Measurements from ENCODE around the gene HEG1.

HEG1 gene

DNA sequence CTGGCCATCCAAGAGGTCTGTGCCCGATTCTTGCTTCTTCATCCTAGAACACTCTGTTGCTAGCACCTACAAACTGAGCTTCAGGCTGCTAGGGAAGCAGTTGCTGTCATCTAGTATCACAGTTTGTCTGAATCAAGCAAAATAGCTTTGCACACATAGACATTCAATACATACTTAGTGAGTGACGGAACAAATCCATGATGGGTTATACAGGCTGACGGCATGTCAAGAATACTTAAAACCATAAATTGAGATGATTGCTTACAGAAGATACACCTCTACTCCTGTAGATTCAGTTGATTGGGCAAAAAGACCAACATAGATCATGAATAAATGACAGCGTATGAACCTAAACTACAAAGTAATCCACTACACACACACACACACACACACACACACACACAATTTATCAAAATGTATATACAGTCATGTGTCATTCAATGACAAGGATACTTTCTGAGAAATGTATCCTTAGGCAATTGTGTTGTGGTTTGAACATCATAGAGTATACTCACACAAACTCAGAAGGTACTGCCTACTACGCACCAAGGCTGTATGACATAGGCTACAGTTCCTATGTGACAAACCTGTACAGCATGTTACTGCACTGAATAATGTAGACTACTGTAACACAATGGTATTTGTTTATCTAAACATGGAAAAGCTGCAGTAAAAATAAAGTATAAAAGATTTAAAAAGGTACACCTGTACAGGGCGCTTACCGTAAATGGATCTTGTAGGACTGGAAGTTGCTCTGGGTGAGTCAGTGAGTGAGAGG is 14.4 kb upstream of the HEG1 start:
- no peak for DNase-seq

DNA sequence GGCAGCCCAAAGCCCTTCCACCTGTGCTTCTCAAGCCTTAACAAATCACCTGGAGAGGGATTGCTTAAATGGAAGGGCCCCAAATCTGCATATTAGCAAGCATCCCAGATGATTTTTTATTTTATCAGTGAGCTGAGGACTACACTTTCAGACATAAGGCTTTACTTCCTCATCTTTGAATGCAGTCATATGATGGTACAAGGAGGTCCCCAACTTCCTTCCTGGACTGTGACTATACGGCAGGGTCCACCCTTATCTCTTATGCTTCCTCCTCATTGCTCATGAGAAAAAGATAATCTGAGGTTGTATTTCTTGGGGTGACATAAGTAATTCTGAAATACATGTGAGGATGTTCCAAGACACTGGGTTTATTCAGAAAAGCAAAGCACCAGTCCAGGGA is 13.7 kb upstream of the HEG1 start:
- DNase-seq, result no peak

DNA sequence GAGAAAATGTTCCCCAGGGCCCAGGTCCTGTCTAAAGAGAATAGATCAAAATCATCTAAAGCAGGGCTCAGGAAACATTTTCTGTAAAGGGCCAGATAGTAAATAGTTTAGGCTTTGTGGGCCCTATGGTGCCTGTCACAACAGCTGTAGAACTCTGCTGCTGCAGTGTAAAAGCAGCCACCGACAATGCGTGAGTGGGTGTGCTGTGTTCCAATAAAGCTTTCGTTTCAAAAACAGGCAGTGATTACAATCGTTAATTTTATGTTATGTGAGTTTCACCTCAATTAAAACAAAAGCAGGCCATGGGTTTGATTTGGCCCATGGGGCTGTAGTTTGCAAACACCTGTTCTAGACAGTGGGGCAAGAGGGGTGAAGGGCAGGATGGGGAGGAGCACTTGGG is 12.5 kb upstream of the HEG1 start:
- DNase-seq, result no peak

DNA sequence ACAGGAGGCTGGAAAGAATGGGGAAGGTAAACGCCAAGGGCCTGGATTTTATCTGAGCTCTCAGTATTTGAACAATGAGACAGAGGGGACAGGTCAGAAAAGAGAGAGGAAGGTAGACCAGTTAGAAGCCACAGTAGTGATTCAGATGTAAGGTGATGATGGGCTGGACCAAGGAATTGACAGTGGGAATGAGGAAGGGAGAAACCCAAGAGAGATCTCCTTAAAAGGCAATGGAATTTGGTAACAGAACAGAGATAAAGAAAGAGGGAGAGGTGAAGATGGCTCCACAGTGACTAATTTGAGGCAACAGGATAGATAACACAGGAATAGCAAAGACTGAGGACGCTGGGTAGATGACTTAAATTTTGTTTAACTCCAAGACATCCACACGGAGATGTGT is 11.4 kb upstream of the HEG1 start:
- no peak for DNase-seq

DNA sequence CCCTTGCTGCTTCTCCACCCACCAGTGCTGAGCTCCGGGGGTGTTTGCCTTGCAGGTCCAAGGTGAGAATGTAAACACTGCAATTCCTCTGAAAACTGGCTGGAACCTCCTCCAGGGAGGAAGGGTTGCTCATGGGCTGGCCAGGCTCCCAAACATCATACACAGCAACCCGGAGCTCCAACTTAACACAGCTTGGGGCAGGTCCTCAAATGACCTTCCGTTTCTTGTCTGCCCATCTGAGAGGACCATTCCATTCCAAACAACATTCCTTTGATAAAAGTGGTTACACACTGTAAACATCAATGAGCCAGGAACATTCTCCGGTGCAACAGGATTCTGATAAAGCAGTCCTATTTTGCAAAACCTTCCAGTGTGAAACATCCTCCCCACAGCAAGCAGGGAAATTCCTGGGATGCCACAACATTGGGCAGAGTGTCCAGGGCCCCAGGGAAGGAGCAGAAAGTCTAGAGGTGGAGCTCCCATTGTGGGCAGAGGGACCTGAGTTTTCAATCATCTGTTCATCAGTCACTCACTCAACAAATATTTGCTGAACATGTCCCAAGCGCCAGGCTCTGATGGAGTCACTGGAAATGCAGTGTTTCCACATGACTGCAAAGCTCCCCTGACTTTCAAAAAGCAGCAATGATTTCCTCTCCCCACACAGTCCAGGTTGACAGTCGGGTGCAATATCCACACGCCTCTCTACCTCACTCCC is 7.3 kb upstream of the HEG1 start:
- no peak for DNase-seq

DNA sequence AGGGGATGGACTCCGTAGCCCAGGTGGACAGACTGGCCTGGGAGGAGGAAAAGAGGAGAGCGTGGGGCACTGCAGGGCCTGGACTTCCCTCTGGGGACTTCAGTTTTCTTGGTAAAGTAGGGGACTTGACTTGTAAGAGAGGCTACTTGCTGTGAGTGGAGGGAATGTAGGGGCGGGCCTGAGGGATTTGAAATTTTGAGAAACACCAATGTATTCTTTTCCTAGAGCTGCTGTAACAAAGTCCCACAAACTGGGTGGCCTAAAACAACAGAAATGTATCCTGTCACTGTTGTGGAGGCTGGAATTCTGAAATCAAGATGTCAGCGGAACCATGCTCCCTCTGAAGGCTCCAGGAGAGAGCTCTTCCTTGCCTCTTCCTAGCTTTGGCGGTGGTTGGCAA is 5.8 kb upstream of the HEG1 start:
- DNase-seq, result no peak

DNA sequence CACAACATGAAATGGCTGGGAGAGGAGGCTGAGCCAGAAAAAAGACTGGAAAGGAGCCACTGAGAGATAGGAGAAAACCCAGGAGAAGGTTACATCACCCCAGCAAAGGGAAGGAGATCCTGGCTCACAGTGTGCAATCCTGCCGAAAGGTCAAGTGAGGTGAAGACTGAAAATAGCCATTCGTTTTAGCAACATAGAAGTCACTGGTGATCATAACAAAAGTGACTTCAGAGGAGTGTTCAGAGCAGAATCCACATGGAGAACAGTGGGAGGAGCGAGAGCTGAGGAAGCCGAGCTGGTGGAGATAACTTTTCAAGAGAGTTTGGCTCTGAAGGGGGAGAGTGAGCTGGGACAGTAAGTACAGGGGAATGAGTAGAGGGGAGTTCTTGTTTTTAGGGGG is 5.4 kb upstream of the HEG1 start:
- DNase-seq, result no peak

DNA sequence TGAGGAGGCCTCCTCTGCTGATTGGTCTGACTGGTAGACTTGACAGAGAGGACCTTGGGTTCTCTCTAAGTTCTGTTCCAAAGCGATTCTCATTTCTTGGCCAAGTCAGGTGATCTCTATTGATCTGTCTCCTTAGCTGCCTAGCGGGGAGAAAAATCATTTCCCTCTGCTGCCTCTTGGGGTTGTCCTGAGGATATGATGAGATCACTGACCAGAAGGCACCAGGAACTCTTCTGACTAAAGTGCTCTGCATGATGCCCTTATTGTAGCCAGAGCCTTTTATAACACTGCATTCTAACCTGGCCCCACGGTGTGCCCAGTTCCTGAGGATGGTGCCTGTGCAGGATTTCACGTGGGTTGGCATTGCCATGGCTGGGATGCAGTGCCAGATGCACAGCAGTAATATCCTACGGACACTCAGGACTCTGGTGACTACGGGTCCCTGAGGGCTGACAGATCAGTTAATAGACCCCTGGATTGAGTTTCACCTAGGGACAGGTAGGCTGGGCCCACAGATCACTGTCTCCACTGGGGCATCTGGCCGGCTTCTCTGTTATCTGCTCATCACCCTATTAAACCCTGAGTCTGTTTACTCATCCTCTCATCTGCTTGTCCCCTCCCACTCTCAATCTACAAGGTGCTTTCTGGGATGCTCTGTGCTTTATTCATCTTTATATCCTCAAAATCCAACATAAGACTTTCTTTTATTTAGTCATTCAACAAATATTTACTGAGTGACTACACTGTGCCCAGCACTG is 3.9 kb upstream of the HEG1 start:
- no peak for DNase-seq

DNA sequence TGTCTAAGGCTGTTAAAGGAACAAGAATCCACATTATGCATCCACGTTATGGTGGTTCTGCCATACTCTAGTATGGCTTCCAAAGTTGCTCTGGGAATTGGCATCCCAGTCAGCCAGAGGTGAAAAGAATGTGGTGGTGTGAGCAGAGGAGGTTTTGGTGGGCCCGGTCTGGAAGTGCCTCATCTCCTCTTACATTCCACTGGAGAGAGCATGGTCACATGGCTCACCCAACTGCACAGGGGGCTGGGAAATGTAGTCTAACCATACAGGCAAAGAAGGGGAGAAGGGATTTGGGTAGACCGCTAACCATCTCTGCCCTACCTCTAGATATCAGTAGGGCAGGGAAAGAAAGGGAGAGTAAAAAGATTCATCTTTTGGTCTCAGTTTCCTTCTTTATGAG is 3.2 kb upstream of the HEG1 start:
- DNase-seq, result no peak

DNA sequence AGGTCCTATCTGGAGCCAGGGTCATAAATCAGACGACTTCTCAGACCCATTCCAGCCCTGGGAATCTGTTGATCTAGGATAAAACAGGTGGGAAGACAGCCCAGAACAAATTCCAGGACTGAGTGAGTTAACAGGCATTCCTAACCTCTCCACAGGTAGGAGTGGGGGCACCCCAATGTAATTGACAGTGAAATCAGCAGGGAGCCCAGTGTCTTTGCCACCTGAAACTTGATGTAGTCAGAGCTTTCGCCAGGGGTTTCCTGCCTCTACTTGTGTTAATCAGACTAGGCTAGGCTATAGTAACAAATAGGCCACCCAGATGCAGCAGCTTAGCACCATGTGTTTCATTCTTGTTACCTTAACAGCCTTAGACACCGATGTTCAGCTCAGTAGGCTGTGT is 2.7 kb upstream of the HEG1 start:
- no peak for DNase-seq

DNA sequence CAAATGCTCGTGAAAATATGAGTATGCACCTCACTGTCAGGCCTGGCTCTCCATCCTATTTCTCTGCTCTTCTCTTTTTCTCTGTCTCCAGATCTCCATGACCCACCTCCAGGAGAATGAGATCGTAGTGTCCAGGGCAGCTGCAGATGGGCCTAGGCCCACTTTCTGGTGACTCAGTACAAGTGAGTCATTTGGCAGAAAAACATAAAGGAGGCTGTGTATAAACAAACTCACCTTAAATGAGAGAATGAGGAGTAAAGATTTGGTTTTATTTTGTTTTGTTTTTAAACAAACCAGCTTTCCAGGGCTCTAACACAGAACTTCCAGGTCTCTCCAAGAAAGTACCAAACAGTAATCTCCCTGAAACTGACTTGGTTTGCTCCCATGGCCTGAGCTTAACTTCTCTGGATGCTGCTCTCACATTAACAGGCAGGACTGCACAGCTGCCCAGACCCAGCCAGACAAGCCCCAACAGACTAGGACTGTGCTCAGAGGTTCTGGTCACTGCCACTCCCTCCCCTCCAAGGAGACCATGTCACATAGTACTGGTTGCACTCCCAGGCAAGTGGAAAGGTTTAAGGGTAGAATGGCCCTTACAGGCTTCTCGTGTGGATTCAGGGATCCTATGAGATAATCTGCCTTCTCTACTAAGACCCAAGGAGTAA is 1.5 kb upstream of the HEG1 start:
- no peak for DNase-seq

DNA sequence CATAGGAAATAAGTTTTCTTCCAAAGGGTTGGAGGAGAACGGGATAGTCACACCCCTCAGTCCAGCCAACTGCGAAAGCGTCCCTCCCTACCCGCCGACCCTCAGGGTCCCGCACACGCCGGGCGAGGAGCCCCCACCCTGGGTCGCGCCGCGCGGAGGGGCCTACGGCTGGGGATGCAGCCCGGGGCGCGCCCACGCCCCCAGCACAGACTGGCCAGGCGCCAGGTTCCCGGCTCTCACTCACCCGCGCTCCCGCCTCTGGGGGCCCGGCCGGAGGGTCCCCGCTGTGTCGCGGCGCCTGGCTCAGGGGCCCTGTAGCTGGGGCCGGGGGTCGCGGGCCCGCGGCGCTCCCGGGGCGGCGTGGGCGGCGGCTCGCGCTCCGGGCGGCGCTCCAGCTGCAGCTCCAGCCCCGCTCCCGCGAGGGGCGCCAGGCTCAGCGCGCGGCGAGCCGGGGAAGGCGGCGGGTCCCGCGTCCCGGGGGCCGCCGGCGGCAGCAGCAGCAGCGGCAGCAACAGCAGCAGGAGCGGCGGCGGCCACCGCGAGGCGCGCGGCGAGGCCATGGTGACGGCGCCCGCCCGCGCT is 375 bp downstream of the HEG1 start:
- no peak for DNase-seq

DNA sequence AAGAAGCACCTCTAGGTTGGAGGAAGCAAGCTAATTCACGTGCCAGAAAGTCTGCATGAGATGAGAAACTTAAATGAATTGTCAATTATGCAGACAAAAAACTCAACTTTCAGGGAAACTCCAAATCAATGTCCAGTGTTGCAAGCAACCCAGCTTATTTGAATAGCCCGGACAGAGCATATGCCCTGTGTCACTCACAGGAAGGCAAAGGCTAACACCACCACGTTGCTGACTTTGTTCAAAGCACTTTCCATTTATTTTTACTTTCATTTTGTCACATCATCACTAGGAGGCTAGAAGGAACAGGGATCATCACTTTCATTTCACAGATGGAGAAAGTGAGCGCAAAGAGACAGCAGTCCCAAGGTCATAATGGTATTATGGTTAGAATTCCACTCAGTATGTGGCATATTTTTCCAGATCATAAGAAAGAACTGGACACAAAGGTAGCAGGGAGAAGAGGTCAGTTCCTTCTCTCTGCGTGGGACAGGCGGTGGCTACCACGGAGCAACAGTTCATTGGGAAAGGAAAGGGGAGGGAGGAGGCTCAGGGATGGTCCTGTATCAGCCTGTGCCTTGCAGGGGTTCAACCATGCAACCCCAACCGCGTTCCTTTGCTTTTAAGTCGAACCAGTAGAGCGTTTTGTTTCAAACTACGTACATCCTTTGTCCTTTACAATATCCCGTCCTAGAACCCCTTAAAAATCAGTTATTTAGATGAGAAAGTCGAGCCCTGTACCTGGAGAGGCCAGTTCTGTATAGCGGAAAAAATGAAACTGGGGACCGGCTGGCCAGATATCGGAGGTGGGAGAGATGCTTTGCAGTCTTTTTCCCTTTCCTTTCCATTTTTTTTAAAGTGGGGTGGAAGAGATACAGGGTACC is 1.1 kb downstream of the HEG1 start:
- no peak for DNase-seq

DNA sequence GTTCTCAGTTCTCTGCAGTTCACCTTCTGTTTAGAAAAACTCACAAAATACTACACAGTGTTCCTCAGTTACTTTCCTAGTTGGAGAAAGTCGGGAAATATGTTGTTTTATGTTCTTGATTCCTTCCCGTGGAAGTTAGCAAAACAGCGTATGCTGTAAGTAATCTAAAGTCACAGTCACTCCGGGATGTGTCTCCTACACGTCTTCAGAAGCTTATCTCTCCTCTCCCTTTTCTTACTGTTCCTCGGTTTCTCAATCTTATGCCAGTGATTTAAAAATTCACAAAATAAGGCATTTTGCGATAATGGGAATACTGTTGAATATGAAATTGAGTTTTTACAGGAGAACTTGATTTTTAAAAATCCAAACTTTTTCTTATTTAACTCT is 1.7 kb downstream of the HEG1 start:
- no peak for DNase-seq

DNA sequence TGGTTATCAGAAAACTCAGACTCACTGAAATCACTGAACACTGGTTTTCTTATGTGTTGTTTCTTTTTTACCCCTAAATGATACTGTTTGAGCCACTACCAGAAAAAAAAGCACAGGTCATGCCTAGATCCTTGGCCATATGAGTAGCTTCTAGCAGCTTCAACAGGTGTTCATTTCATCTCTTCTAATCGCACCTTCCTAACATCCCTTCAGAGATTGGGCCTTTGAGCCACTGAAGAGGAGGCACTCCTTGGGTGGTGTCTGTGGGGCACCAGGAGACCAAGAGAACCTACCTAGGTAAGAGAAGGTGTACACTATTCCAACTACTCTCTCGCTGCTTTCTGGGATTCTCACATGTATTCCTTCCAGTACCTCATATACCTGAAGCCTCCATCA is 2.5 kb downstream of the HEG1 start:
- no peak for DNase-seq

DNA sequence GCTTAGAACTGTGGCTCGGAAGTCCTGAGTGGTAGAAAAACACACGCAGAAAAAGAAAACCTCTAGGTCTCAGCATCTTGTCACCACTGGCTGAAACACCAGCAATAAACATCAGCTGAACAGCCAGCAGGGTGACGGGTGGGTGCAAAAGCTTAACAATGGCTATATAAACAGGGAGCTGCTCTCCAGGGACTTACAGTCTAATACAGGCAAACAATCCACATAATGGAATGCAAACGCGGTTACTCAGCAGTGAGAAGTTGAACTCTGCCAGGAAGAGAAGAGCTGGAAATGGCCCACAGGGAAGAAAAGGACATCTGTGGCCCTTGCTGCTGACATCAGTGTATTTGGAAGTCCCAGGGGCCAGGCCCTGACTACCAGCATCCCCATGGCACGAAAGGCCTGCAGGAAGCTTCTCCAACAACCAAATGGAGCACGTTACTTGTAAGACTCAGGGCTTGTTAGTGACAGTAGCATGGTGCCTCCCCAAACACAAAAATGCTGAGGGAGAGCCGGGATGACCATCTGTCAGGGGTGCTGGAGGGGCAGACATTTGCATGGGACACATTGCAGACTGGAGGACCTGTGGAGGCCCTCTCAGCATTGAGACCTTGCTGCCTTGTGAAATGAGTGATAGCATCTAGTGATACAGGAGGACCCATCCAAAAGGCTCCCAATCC is 3.0 kb downstream of the HEG1 start:
- no peak for DNase-seq

DNA sequence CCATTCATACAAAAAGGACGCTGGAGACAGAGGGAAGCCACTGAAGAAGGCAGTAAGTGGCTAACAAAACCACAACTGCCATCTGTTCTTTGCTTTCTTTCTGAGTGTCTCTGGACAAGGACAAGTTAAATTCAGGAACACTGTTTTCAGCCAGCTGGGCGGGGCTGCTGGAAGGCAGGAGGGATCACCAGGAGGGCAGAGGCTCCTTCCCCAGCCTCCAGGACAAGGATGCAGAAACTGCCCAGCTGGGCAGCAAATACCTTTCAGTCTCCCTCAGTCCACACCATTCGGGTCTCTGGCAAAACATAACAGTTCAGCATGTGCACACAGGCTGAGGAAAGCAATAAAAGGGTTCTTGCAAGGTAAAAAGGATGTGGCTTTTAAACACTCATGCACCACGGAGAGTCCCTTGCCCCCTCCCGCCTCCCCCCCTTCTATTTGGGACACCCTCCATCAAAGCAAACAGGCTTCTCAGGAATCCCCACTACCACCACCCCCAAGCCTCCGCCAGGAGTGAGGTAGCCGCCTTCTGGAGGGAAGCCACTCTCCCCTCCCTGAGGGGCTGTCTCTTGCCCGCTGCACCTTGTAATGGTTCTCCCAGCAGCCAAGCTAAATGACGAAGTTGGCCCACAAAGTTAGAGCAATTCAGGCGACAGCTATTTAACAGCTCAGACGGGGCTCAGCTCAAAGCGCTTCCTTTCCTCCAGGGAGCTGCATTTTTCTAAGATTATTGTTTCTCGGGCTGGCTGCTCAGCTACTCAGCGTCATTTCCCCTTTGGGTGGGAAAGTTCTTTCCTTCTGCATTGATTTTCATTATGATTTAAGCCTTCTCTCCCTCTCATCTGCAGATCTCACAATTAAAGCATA is 3.8 kb downstream of the HEG1 start:
- DNase-seq, result no peak

DNA sequence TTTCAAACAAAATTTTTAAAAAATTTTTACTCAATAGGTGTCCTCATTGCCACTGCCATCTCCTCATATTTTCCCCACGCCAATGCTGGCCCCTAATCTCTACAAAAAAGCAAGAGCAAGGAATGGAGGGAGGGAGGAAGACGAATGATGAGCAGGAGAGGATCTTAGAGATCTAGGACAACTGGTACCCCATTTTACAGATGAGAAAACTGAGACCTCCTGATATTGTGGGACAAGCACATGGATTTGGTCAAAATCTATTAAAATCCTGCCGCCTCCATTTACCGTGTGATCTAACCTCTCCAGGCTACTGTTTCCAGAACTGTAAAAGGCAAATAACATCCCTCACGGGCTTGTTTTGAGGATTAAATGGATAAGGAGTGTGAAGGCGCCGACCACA is 4.6 kb downstream of the HEG1 start:
- no peak for DNase-seq

DNA sequence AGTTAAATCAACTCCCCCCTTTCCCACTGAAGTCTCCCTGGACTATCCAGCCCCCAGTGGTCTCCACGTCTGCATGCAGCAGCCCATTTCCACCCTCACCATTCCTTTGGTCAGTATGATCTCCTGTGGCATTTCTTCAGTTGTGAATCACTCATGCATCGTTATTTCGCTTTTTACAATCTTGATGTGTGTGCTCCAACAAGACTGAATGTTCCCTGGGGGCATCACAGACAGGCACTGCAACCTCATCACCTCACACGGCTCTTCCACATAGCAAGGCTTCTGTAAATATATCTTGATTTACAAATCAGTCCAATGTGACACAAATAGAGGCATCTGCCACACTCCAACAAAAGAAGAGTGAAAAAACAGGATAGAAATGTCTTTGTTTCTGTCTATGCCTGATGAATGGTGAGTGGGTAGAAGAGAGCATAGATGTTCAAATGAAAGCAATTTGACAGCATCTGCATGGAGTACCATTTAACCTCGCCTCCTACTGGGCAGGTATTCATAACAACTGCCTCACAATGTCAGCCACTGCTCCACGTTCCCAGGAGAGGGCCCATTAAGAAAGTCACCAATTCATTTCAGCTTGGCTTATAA is 5.2 kb downstream of the HEG1 start:
- DNase-seq, result no peak

DNA sequence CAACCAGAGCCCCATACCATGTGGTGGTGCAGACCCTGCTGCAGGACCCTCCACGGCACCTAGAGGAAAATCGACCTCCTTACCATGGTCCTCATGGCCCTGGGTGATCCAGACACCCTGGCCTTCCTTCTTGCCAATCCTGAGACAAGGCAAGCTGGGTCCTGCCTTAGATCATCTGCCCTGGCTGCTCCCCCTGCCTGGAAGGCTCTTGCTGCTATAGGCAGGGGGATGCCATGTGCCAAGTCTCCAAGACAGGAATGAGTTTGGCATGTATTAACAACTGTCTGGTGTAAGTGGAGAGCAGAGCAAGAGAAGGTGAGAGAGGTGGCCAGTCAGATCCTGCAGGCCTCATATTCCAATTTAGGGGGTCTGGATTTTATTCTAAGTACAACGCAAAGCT is 7.5 kb downstream of the HEG1 start:
- no peak for DNase-seq

Measured in KG1 (cell line).